Neural progenitor cell (in vitro differentiated cells): Measurements from ENCODE around the gene CHST15.

Experiments
- CTCF ChIP-seq: fragments of 200-600 bp; sonication (generic); IDR thresholded peaks from 2 replicates; pipeline ENCODE4 v1.5.1; 2017; ENCODE audit warnings: antibody characterized with exemption, mild to moderate bottlenecking
- EZH2phosphoT487 ChIP-seq: fragments of 200-600 bp; sonication (generic); IDR thresholded peaks from 2 replicates; pipeline ENCODE4 v1.6.1; 2017; ENCODE audit warnings: antibody characterized with exemption

DNA sequence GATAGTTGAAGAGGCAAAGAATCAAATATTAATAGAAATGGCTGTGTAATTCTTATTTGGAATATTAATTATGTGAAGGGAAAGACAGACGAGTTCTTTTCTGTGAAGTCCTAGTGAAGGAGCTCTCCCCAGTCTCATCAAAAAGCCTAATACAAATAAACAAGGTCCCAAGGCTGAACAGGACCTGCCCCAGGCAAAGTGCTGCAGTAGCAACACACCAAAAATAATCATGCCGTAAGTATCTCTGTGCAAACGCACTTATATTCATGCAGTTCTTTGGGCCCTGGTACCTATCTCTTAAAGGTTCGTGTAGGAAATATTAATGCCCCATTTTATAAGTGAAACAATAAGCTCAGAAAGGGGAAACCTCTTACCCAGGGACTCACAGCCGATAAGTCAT is 12.2 kb upstream of the CHST15 start:
- TF ChIP-seq CTCF (no peak), EZH2phosphoT487 (no peak)
